GM21381 (cell line): Measurements from ENCODE around the gene P3H4.
"Not testable (repeated sequence)": the region's sequence is repeated elsewhere in the genome, so short reads cannot be mapped to it uniquely, and the experiment has no call there.

Source experiments
- ATAC-seq: cut with Tn5 transposase; IDR thresholded peaks from one replicate; pipeline ENCODE4 v1.9.1; 2021; ENCODE audit warnings: mild to moderate bottlenecking, moderate library complexity; ENCODE audit not compliant: unreplicated experiment

The P3H4 gene

DNA sequence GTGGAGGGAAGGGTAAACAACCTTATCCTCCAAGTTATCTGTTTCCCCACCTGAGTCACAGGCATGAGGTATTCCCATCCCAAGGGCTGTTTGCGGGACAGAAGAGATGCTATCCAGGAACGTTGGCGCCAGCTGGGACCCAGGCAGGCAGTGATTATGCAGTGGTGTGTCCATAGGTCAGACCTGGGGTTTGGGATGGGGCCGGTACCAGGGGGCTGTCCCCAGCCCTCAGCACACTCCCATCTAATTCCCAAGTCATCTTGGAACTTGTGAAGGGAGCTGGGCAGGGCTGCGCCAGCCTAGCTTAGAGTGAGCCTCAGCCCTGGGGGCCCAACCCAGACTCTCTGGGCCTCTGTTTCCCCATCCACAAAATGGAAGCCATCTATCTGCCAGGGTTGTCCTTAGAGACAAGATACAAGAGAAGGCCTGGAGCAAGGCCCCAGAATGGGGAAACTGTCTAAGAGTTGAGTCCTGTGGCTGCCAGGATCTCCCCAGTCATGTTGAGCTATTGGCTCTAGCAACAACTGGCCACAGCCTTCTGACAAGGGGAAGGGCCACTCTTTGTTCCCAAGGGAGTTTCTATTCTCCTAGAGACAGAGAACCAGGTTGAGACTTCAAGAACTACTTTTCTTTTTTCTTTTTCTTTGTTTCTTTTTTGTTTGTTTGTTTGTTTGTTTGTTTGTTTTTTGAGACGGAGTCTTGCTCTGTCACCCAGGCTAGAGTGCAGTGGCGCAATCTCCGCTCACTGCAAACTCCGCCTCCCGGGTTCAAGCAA lies 15.4 kb downstream of the P3H4 start:
- ATAC-seq: no peak

GRCh38 chr17:41794540-41794975 lies 17.2 kb downstream of the P3H4 start:
- ATAC-seq: no peak

DNA sequence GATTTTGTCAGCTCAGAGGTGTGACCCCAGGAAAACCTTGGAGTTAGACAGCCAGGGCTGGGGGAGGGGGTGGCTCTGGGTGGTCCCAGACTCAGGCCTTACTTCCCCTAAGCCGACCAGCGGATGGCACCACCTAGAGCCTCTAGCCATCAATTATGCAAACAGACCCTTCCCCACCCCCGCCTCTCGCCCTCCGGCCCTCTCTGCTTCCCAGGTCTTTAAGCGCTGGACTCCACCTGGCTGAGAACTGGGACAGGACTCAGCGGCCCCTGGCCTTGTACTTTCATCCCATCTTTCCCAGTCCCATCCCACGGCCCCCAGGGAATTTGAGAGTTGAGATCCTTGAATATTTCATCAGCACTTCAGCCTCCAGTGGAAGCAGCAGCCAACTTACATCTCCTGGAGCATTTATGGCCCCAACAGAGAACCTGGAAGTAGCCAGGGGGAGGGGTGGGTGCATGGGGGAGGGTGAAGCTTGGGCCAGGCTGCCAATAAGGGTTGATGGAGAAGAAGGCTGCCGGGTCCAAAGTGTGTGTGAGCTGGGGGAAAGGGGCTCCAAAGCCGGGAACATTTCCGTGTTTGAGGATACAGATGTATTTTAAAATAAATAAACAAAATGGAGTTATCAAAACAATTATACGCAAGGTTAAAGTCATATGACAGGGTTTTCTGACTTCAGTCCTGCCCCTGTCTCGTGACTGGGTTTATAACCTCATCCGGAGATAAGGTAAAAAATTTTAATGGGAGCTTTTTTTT lies 17.8 kb downstream of the P3H4 start:
- ATAC-seq: no peak

DNA sequence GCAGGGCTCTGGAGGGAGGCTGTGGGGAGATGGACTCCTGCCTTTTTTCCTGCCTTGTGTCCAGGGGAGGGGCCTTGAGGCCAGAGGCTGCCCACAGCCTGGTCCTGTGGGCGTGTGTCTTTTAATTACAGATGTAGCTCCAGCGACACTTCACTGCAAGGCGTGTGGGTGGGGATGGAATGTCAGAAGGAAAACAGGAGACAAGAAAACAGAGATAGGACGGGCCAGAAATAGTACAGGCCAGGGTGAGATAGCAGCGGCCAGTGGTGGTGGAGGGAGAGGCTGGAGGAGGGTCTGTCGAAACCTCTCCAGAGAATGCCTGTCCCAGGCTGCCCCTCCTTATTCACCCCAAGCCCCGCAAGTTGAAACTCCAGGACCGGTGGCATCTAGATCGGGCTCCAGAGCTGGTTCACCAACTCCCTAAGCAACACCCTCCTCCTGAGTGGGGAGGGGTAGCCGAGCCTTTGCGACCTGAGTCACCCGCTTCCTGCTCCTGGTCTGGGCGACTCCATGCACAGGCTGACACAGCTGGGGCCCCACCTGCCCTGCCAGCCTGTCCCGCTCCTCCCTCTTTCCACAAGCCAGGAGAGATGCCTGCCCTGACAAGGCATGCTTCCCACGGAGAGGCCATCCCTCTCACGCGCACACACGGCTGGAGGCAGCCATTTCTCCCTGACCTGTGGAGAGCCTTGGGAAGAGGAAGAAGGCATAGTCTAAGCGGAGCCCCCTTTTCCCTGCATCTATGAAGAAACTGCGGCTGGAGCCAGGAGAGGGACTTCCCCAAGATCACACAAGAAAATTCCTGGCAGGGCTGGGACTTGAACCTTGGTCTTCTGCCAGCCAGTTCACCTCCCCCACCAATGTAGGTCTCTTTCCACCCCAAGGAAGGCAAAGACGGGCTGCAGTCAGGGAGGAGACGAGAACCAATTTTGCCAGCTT lies 18.6 kb downstream of the P3H4 start:
- no peak for ATAC-seq

DNA sequence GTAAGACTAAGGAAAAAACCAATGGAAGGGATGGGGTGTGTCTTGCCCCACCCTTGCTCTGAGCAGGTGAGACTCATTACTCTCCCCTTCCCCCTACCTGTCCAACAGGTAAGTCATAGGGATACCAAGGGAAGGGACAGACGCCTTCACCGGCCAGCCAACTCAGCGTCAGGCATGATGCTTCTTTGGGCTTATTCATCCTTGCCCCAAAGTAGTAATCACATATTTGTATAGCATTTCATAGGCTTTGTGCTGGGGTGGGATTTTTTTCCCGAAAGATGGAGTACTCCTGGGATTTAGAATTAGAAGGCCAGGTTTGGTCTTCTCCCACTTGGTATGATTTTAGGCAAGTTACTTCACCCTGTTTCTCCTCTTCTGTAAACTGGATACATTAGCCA lies 24.7 kb downstream of the P3H4 start:
- no peak for ATAC-seq

- ATAC-seq: peak; percentile 76
Measured at GRCh38 chr17:41786227-41787020, 25.3 kb downstream of the P3H4 start, which contains the start of gene JUP. JUP (minus strand) TSS chr17:41786711; CDS start chr17:41771854, 14,857 bp downstream.

DNA sequence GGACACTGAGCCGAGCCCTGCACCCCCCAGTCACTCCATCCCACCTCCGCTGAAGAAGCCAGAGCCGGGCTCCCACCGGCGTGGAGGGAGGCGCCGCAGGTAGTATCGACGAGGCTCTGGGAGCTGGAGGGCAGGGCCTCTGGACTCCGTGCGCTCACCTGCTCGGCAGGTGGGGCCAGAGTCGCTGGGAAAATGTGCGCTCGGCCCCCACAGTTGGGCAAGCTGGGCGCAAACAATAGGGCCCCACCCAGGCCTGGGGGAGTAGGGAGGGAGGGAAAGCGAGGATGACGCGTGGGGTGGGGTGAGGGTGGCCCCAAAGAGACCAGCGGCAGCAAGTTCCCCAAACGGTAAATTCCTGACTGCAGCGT lies 25.9 kb downstream of the P3H4 start:
- no peak for ATAC-seq

DNA sequence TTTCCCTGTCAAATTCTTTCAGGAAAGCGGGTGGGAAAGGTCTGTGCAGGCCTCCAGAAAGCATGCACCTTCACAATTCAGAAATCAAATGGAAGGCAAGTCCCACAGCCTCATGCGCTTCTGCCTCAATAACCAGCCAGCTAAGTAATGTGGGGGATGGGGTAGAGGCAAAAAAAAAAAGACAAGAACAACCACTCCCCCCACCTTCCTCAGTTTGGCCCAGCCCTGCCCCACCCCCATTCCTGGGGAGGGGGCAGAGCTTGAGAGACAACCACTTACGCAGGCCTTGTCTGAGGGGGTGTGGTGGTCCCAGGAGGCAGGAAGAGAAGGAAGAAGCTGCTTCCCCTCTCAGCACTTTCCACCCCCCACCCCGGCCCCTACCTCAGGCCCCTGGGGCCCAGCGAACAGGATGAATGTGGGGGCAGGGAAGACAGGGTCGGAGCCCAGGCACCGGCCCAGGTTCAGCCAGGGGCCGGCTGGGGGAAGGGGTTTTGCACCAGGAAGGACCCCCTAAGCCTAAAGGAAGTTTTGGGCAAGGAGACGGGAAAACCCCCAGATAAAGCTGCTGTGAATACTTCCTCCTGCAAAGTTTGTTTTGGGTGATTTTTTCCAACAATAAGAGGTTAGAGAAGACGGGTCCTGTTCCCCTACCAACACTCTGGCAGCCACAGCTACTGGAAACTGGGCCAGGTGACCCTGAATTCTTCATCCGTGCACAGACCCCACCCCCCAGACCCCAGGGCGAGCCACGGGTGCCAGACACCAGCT lies 26.5 kb downstream of the P3H4 start:
- ATAC-seq: no peak

DNA sequence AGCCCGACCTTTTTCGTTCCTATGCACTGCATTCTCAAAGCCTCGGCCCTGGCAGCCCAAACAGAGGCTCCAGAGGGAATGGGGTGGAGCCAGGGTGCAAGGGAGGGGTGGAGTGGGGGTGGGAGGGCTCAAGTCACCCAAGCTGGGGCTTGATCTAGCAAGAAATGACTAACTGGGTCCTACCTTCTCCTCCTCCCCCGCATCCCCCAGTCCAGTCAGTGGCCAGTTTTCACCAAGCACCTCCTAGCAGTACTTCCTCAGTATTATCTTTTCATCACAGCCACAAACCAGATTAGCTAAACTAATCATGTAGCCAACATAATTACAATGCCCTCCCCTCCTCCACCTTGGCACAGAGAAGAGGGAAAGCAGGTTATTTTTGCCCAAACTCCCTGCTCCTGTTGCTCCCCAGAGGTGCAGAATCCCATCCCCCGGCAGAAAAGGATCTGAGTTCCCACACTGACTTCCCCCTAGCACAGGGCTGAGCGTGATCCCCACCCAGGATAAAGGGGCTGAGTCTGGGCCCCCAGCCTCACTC lies 27.5 kb downstream of the P3H4 start:
- ATAC-seq: no peak

- ATAC-seq: no peak
Measured at GRCh38 chr17:41782142-41782541, 29.6 kb downstream of the P3H4 start.

- no peak for ATAC-seq
Measured at GRCh38 chr17:41781404-41782110, 30.2 kb downstream of the P3H4 start.

DNA sequence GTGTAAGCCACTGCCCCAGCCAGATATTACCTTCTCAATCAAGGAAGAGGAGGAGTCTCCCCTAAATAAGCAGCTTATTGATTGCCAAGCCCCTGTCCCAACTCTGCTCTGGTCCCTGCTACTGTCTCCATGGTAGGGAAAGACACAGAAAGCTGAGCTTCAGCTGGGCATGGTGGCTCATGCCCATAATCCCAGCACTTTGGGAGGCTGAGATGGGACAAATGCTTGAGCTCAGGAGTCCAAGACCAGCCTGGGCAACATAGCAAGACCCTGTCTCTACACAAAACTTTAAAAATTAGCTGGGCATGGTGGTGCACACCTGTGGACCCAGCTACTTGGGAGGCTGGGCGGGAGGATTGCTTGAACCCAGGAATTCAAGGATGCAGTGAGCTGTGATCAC lies 31.8 kb downstream of the P3H4 start:
- no peak for ATAC-seq

GRCh38 chr17:41777574-41778188 lies 34.1 kb downstream of the P3H4 start:
- no peak for ATAC-seq

DNA sequence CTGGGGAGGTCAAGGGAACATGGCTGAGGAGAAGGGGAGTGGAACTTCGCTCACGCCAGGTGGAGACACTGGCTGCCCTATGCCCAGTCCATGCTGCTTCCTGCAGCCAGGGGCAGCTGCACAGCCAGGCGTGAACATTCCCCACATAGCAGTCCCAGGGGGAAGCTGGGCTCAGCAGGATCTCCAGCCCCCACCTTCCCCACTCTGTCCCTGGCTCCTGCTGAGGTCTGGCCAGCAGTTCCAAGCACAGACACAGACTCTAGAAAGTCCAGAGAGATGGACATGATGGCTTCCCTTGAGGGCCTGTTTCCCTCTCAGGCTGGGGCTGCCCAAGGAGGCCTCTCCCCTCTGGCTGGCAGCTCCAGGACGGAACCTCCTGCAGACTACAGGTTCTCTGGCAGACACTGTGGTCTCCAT lies 34.6 kb downstream of the P3H4 start:
- no peak for ATAC-seq

DNA sequence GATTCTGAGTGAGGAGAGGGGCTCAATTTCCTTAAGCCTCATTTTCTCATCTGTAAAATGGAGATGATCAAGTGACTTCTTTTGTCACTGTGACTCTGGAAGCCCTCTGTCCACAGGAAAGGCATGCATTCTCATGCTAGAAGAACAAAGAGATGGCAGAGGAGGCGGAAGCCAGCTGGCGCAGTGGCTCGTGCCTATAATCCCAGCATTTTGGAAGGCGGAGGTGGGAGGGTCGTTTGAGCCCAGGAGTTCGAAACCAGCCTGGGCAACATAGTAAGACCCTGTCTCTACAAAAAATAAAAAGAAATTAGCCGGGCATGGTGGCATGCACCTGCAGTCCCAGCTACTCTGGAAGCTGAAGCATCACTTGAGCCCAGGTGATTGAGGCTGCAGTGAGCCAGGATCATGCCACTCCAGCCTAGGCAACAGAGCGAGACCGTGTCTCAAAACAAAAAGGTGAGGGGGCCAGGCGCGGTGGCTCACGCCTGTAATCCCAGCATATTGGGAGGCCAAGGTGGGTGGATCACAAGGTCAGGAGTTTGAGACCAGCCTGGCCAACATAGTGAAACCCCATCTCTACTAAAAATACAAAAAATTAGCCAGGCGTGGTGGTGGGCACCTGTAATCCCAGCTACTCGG lies 35.4 kb downstream of the P3H4 start:
- ATAC-seq: not testable (repeated sequence)

DNA sequence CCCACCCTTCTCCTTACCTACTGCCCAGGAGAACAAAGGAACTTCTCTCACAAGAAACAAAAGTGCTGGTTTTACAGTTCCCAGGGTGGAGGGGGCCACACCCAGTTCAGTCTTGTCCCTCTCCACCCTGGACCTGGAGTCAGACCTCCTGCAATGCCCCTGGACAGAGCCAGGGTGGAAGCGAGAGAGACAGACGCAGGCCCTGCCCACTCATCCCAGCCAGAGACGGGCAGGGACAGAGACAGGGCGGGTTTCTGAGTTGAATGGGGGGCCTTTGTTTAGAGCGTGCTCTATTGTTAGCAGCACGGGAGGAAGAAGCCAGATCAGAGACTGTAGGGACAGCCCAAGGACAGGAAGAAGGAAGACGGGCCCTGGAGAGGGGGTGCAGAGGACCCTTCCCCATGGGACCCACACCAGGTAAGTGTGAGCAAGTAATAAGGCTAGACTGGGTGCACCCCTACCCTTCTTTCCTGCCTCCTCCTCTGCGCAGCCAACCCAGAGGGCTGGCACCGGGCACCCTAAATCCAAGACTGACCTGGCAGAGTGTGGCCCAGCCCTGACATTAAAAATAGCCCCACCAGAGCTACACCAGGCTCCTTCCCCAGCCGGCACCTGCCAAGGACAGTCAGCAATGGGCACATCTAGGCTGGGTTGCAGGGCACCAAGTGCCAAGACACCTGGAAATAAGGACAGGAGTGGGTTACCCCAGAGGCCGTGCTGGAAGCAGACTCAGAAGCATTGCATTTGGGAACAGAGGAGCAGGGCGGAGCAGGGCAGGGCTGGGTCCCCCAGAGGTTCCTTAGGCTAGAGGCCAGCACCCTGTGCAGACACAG lies 36.1 kb downstream of the P3H4 start:
- no peak for ATAC-seq

GRCh38 chr17:41773731-41774193 lies 38.0 kb downstream of the P3H4 start:
- ATAC-seq: no peak
